ENCODE data around the gene CAMSAP2.

The CAMSAP2 gene

GRCh38 chr1:200731654-200732332, 6.9 kb upstream of the CAMSAP2 start:
- Histone ChIP-seq H3K4me1 (ENCODE audit: low read depth, poor library complexity, severe bottlenecking) (peaks cover 11% of the 10 kb centered on the region), H3K79me2 (ENCODE audit: insufficient read depth, low read depth) (no peaks in the 10 kb centered on the region), H3K4me2 (no peak overlapping the region), H4K20me1 (ENCODE audit: insufficient read depth) (no peaks in the 10 kb centered on the region), H3K27ac (no peak overlapping the region), H3K4me3 (IDR thresholded peaks at IDR 0.05; ENCODE audit: insufficient read depth, low read depth, low read length) (no peak overlapping the region), H3K27me3 (ENCODE audit: insufficient read depth, low read depth) (no peaks in the 10 kb centered on the region), H3K36me3 (ENCODE audit: insufficient read depth) (no peaks in the 10 kb centered on the region), H2AFZ (ENCODE audit: low read depth) (0 out of 2 replicates have a peak overlapping the region, but pooled peaks have one; percentile 12), H3K9ac (no peak overlapping the region)
- TF ChIP-seq CTCF (conservative IDR thresholded peaks at IDR 0.05; ENCODE audit: low read depth, low read length): no peak

GRCh38 chr1:200732438-200732837, 6.3 kb upstream of the CAMSAP2 start:
- Histone ChIP-seq H3K9ac (no peak overlapping the region), H3K36me3 (ENCODE audit: insufficient read depth) (no peaks in the 10 kb centered on the region), H3K79me2 (ENCODE audit: insufficient read depth, low read depth) (no peaks in the 10 kb centered on the region), H4K20me1 (ENCODE audit: insufficient read depth) (no peaks in the 10 kb centered on the region), H2AFZ (ENCODE audit: low read depth) (no peak overlapping the region), H3K4me3 (IDR thresholded peaks at IDR 0.05; ENCODE audit: insufficient read depth, low read depth, low read length) (no peak overlapping the region), H3K4me1 (ENCODE audit: low read depth, poor library complexity, severe bottlenecking) (peaks cover 11% of the 10 kb centered on the region), H3K27ac (no peak overlapping the region), H3K27me3 (ENCODE audit: insufficient read depth, low read depth) (no peaks in the 10 kb centered on the region), H3K4me2 (no peak overlapping the region)
- no peak for TF ChIP-seq CTCF (conservative IDR thresholded peaks at IDR 0.05; ENCODE audit: low read depth, low read length)

- Histone ChIP-seq H3K4me2 (no peak overlapping the region), H3K79me2 (ENCODE audit: insufficient read depth, low read depth) (no peaks in the 10 kb centered on the region), H3K27ac (no peak overlapping the region), H3K27me3 (ENCODE audit: insufficient read depth, low read depth) (no peaks in the 10 kb centered on the region), H3K4me1 (ENCODE audit: low read depth, poor library complexity, severe bottlenecking) (peaks cover 20% of the 10 kb centered on the region), H3K4me3 (IDR thresholded peaks at IDR 0.05; ENCODE audit: insufficient read depth, low read depth, low read length) (no peak overlapping the region), H2AFZ (ENCODE audit: low read depth) (no peak overlapping the region), H3K36me3 (ENCODE audit: insufficient read depth) (no peaks in the 10 kb centered on the region), H4K20me1 (ENCODE audit: insufficient read depth) (no peaks in the 10 kb centered on the region), H3K9ac (no peak overlapping the region)
- no peak for TF ChIP-seq CTCF (conservative IDR thresholded peaks at IDR 0.05; ENCODE audit: low read depth, low read length)
Measured at GRCh38 chr1:200733907-200734306, 4.8 kb upstream of the CAMSAP2 start.

DNA sequence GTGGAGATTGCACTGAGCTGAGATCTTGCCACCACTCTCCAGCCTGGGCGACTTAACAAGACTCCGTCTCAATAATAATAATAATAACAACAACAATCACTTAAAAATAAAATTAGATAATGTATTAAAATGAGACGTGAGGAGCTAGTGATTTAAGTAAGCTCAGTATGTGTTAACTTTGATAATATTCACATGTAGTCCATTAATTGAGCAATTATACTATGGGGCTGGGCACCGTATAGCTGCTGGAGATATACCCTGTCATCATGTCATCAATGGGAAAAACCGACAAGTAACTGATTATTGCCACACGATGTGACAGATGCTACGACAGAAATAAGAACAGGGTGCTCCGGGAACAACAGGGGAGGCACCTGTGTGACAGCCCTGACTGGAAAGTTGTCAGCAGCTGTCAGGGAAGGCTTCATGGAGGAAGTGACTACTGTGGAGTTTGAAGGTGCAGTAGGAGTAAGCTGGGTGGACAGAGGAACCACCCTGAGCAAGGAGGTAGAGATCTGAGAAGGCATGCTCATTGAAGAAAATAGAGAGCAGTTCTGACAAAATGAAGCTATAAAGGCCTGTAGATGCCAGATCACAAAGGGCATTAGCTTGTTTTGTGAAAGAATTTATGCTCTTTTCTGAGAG, 924 bp upstream of the CAMSAP2 start:
- Histone ChIP-seq H3K4me1 (ENCODE audit: low read depth, poor library complexity, severe bottlenecking) (peaks cover 31% of the 10 kb centered on the region), H3K4me2 (peak overlapping the region; percentile 69), H3K79me2 (ENCODE audit: insufficient read depth, low read depth) (peaks cover 31% of the 10 kb centered on the region), H4K20me1 (ENCODE audit: insufficient read depth) (no peaks in the 10 kb centered on the region), H2AFZ (ENCODE audit: low read depth) (peak overlapping the region; percentile 84), H3K4me3 (IDR thresholded peaks at IDR 0.05; ENCODE audit: insufficient read depth, low read depth, low read length) (no peak overlapping the region), H3K36me3 (ENCODE audit: insufficient read depth) (no peaks in the 10 kb centered on the region), H3K27ac (no peak overlapping the region; the same call in 1 of the 2 replicates), H3K27me3 (ENCODE audit: insufficient read depth, low read depth) (no peaks in the 10 kb centered on the region), H3K9ac (peak overlapping the region; percentile 95; the same call in 1 of the 2 replicates)
- TF ChIP-seq CTCF (conservative IDR thresholded peaks at IDR 0.05; ENCODE audit: low read depth, low read length): no peak
